GM21360 (cell line): Measurements from ENCODE around the gene TRIM3.

Source experiments
- ATAC-seq: cut with Tn5 transposase; IDR thresholded peaks from one replicate; pipeline ENCODE4 v1.9.1; 2021; ENCODE audit warnings: mild to moderate bottlenecking, moderate library complexity; ENCODE audit not compliant: unreplicated experiment

TRIM3 gene

DNA sequence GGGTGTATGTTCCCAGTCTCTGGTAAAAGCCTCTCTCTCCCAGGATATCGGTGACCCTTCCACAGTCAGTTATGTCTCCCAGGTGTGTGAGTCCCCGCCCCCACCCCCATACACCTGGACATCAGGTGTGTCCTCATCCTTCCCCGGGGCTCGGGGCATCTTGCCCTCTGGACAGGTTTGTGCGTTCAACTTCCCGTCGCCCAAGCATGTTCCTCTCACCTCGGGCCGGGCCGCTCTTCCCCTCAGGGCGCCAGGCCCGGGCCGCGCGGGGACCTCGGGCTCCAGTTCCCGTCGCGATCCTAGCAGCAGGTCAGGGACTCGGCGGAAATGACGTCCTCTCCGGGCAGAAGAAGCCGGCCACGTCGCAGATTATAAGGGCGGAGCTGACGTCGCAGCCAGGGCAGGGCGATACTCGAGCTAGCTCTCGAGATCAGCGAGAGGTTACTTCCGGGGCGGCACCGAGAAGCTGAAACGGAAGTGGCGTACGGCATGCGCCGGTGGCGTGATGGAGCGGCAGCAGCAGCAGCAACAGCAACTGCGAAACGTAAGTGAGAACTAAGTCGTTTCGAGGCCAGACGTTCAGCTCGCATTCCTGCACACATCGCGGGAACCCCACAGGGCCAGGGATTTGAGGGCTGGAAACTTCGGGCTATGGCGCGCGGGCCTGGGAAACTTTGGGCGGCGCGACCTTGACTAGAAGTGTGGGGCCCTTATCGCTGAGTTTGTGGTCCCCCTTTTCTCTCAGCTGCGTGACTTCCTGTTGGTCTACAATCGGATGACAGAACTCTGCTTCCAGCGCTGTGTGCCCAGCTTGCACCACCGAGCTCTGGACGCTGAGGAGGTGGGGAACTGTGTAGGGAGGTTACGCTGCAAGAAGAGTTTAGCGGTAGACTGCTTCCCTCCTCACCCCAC lies 7.5 kb upstream of the TRIM3 start, which contains the start of the genes ARFIP2 and TIMM10B:
Gene ARFIP2, minus strand, starts transcription at position 320 of the 912 bp plus-strand sequence. CDS start 910 bp downstream, outside the sequence.
Gene TIMM10B, plus strand, starts transcription at position 490 of the 912 bp plus-strand sequence. Its CDS starts 16 bp downstream, at position 506.
- peak; percentile 98 for ATAC-seq

DNA sequence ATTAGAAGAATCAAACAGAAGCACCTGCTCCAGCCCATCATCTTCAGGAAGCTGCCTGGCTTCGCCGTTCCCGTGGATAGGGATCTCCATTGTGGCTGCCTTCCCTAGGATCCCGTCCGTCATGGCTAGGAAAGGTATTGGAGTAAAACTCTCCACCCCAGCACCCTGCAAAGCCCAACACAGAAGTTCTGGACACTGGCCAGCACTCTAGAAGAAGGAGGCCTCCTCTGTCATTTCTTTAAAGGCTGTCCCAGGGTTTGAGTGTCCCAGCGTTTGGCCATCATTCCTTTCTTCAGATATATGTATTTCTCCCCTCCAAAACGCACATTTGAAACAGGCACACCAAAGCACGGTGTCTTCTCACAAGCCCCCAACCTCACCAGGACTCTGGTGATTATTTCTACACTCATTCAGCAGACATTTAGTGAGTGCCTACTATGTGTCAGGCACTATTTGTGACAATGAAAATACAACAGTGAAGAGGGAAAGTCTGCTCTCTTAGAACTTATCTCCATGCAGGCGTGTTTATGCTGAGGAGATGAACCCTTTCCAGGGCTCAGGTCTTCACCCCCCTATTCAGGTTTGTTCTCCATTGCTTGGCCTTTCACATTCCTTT lies 6.7 kb upstream of the TRIM3 start:
- ATAC-seq: no peak

DNA sequence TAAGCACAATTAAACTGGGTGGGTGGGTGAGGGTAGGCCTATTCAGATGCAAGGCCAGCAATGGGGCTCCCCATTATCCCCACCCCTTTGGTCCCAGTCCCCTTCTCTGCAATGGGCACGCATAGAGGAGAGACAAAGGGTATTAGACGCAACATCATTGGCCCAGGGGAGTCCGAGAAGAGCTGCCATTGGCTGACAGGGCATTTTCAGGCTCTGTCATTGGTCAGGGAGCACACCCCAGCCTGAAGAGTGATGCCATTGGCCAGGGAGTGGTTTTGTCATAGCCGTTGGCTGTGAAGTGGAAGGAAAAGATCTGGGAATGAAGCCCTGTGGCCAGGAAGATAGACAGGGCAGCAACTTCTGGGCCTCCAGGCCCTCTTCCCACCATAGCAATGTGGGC lies 2.8 kb upstream of the TRIM3 start:
- ATAC-seq: no peak

DNA sequence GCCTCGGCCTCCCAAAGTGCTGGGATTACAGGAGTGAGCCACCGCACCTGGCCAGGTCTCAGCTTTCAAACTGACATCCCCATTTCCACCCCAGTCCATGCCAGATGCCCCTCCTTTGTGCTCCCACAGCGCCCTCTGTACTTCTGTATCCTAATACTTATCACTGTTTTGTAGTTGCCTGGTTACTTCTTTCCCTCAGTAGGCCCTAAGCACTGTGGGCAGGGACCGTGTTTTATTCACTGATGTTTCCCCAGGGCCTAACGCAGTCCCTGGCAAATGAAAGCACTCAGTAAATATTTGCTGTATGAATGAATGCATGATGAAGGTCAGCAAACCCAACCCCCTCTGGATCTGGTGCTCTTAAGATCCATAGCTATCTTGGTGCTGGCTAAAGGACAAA lies 2.2 kb upstream of the TRIM3 start:
- ATAC-seq: no peak

DNA sequence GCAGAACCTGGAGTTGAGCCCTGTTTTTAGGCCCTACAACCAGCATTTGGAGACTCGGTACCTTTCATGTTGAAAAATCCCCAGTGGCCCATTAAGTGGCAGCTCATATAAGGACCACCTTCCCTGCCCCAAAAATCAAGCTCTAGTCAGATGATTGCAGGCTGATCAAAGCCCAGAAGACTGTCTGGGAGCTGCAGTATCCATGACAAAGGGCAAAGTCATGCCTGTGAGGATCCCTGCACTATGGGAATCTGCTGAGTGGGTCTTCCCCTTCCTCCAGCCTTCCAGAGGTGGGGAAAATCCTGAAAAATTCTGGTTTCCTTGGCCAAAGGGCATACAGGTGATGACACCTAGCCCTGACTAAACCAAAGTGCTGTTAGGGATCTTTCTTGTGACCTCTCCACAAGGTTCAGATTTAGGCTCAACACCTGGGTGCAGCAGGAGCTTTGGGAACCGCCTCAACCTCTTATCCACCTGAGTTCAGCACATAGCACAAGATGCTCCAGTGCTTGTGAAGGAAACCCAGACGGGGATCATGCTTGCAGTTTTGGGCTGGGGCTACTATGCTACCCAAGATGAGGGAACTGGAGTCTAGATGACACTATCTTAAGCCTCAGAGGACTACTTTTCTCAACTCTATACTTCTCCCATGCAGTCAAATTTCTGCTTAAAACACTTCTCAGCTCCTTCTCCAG lies 1.2 kb upstream of the TRIM3 start:
- ATAC-seq: no peak

DNA sequence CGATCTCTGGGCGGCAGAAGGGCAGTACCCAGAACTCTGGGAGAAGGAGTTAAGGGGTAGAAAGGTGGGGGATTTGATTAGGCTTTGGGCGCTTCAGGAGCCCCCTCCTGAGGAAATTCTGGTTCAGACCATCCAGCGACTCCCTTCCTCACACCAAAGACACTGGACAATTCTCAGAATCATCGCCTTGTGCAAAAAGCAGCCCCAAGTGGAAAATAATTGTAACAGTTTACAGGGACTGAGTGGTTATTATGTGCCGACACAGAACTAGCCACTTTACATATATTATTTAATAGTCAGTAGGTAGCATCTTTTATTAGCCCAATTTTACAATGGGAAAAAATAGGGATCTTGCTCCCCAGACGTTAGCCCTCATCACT lies 662 bp upstream of the TRIM3 start:
- no peak for ATAC-seq

DNA sequence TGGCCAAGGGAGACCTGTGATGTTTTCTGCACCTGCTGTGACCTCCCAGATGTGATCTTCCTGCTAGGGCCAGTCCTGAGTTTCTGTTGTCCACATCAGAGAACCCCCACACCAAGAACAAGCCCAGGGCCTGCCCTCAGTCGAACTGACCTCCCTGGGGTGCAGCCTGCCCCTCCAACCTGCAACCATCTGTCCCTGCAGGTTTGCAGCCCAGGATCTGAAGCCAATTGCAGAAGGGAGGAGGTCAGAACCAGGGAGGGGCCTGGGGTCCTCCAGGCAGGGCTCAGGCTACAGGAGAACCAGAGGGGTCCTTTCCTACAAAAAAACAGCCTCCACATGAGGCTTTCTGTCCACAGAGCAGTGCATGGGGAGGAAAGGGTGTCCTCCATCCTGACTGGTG lies 807 bp downstream of the TRIM3 start:
- ATAC-seq: no peak

DNA sequence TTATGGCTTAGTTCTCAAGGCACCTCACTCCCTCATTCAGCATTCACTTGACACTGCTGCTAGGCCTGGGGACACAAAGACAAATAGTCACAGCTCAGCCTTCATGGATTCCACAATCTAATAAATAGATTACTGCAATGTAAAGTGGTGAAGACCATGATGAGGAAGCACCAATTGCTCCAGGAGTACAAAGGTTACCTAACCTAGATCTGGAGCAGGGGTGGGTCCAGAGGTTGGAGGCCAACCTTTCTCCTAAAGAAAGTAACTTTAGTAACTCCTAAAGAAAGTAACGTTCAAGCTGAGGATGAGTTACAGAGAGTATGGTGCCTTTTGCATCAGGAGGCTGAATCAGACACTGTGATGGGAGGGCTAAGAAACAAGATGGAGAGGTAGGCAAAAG lies 4.1 kb downstream of the TRIM3 start:
- no peak for ATAC-seq

DNA sequence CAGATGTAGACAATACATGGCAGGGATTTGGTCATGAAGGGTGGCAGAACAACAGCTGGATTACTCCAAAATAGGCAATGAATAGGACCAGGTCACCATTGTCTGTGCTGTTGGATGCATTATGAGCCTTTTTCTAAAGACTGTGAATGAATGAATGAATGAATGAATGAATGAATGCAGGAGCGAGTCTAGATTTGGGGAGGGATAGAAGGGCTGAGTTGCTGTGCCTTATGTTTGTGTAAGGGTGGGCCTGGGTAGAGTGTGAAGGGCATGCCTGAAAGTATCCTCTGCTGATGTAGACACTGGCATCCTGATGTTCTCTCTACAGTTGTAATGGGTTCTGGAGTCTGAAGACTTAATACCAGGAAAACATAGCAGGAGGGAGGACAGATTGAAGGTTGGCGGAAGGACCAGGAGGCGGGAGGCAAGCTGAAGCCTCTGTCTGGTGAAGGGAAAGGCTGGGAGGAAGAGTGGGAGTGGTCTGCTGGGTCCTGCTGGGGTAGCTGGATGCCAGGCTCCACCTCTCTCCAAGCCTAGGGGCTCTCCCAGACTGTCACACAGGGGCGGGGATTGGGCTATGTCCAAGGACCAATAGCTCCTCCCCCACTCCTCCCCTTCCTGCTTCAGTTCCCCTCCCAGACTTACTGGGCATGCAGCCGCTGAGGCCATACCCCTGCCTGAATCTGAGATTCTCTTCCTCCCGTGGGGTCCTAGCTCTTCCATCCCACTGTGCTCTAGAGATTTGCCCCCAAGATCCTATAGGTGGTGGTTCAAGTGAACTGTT lies 4.8 kb downstream of the TRIM3 start:
- peak; percentile 75 for ATAC-seq

DNA sequence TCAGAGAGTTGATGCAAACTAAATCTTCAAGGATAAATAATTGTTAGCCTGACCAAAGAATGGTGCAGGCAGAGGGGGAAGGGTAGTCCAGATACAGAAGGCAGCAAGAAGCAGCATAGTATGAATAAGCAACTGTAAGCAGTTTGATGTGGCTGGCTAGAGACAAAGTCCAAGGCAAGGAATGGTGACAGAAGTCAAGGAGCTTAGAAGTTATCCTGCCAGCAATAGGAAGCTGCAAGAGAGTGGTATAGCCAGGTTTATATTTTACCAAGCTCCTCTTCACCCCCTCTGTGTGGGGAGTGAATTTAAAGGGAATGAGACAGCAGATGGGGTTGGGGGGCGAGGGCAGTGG lies 14.7 kb downstream of the TRIM3 start:
- ATAC-seq: no peak

DNA sequence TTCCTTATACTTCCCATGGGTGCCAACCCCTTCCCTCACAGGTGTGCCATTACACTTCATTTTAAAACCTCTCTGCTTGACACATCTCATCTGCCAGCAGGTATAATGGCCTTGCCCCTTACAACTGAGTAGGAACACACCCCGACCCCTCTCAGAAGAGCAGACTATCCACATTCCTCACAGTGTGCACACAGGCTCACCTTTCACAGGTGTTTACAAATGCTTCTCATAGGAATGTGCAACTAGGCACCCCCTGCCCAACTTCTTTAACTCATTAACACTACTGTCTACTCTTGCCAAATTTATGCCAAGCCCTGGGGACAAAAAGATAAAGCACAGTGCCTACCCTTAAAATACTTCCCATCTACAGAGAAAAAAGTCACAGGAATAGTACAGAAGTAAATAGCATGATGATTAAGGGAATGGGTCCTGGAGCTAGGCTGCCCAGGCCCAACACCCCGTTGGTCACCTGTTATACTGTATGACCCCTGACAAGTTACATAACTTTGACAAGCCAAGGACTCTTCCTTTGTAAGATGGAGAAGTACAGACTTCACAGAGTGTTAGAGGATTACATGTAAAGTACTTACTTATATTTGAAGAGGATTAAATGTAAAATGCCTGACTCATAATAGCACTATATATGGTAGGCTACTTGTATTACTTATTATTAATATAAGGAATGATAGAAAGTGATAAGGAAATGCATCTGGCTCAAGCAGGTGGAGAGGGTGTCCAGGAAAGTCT lies 15.2 kb downstream of the TRIM3 start:
- ATAC-seq: no peak

DNA sequence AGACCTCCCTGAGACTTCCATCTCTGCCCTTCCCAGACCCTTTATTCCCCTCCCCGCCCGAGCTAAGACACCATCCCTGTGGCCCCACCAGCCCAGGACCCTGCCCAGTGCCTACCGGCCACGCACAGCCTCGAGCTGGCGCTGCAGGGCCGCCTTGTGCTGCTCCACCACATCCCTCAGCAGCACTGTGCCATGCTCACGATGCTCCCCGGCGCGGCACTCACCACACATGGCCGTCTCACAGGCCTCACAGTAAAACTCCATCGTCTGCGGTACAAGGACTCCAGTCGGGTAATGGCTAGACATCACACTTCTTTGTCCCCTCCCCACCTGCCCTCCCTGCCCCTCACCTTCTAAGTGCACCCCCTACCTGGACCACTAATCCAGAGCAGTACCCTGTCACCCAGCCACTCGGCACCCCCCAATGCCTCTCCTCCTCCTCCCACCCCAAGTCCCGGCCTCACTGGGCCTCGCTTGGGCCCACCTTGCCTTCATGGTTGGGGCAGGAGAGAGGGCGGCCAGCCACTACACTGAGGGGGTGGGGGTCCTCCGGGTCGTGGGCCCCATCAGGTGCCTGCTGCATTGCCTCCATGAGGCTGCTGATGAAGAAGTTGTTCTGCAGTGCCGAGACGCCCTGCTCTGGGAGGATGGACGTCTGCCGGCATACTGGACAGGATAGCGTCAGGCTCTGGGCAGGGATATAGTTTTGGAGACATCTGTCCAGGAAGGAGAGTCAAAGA lies 16.0 kb downstream of the TRIM3 start:
- no peak for ATAC-seq

DNA sequence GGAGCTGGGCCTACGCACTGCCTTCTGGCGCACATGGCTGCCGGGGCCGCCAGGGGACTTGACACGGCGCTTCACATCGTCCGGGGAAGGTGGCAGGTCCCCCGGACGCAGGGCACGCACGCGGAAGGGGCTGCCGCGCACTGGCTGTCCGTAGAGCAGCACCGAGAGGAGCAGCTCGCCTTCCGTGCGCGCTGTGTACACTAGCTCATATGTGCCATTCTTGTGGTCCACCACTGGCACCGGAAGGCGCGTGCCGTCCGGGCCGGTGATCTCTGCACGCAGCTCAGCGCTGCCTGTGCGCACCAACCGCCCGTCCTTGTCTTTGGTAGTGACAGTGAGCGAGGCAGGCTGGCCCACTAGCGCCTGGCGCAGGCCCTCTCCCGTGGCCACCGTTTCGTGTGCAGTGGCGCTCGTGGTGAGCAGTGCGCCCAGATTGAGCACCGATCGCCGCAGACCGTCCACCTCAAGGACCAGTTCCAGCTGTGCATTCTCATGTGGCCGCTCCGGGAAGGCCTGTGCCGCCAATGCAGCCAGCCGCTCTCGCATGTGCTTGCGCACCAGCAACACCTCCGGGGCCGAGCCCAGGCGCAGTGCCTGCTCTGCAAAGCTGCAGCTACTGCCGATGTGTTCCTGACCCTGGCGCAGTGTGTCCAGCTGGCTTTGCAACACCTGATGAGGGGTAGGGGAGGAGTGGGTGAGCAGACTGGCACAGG lies 17.2 kb downstream of the TRIM3 start:
- no peak for ATAC-seq

DNA sequence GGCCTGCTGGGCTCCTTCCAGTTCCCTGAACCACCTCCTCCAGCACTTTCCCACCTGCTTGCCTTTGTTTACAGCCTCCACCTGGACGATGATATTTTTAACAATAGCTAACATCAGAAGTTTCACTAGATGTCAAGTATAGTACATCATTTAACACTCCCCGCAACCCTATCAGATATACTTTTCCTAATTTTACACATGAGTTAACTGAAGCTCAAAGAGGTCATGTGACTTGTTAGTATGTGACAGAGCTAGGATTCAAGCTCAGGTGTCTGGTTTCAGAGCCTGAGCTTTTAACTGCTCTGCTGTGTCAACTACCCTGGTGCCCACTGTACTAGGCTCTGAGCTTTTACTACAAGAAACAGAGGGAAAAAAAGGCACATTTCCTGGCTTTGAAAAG lies 18.7 kb downstream of the TRIM3 start:
- ATAC-seq: no peak

DNA sequence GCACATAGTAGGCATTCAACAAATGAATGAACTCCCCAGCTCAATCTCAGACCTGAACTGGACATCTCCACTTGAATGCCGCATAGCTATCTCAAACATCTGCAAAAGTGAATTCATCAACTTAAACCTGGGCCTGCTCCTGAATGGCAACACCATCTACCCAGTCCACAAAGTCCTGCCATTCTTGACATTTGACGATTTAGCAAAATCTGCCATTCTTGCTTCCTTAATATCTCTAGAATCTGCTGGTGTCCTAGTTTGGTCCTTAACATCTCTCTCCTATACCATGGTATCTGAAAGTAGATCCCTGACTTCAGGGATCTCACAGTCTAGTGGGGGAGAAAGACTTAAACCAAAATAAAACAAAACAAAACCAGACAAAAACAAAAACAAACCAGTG lies 20.6 kb downstream of the TRIM3 start:
- no peak for ATAC-seq

DNA sequence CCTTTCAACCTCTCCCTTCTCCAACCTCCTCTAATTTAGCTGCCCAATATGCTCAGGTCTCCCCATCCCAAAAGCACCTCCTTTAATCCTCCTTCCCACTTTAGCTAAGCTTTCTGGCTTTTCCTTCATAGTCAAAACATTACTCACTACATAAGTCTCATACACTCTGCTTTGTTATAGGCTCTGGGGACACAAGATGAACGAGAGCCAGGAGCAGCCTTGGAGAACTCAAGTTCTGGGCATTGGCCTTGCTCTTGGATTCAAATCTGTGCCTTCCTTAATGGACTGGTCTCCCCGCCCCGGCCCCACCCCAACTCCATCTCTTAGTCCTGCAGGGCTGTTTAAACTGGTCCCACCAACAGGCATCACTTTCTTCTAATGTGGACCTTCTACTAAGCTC lies 21.5 kb downstream of the TRIM3 start:
- no peak for ATAC-seq

DNA sequence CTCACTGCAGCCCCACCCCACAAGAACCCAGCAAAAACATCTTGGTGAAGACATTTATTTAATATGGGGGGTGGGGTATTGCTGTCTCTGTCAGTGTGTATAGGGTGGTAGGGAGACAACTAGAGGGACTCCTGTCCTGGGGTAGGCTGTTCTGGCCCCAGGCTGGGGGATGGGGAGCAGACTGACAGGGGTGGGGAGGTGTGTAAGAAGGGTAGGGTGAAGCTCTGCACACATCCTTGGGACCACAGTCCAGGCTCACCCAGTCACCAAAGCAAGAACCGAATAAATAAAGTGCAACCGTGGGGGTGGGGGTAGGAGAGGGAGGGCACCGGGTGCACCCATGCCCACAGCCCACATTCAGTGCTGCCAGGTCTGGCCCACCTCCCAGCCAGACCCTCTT lies 25.2 kb downstream of the TRIM3 start:
- no peak for ATAC-seq

DNA sequence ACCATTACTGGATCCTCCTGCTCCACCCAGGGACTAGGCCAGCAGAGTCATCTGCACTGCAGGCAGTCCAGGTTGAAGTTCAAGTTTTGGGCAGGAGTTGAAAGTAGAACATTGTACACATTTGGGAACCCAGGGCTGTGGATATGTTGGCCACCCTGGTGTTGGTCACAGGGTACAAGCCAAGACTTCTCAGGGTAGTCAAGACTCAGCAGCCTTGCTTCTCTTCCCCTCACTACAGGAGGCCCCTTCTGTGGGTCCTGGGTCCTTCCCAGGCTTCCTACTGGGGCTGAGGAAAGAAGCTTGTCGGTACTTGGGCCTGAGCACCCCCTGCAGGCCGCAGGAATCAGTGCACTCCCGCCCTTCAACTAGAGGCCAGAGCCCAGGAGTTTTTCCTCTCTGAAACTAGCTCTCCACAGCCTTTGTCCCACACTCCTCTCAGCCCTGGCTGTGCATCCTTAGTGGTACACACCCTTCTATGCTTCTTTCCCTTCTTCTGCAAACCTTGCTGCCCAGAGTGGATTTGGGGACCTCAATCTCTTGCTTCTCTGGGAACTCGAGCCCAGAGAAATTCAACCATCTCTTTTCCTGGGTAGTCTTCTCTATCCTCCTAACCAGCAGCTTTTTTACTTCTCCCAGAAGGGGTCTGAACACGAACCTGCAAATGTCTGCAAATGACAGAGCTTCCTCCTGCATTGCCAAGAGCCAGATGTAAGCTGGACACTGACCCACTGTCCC lies 30.3 kb downstream of the TRIM3 start:
- ATAC-seq: peak; percentile 78
